ENCODE results near the gene NSUN4.

Gene NSUN4

GRCh38 chr1:46379996-46380395 lies 39.4 kb downstream of the NSUN4 start:
- TF ChIP-seq POLR2AphosphoS5 (IDR thresholded peaks at IDR 0.05; ENCODE audit: low read depth, low read length): no peak
- no peak for TF ChIP-seq POLR2A (IDR thresholded peaks at IDR 0.05; ENCODE audit: low read depth, low read length)
- no peak for TF ChIP-seq TAF1 (IDR thresholded peaks at IDR 0.05; ENCODE audit: borderline replicate concordance, low read depth, low read length)
- no peak for DNase-seq (ENCODE audit: insufficient read length)
- FAIRE-seq: no peak

- TF ChIP-seq POLR2A (IDR thresholded peaks at IDR 0.05; ENCODE audit: low read depth, low read length) (no peak), POLR2AphosphoS5 (IDR thresholded peaks at IDR 0.05; ENCODE audit: low read depth, low read length) (no peak), TAF1 (IDR thresholded peaks at IDR 0.05; ENCODE audit: borderline replicate concordance, low read depth, low read length) (no peak)
- FAIRE-seq (no peak), DNase-seq (ENCODE audit: insufficient read length) (no peak)
Observed at GRCh38 chr1:46380508-46380907, 39.9 kb downstream of the NSUN4 start.

GRCh38 chr1:46393510-46393909 lies 52.9 kb downstream of the NSUN4 start:
- DNase-seq (ENCODE audit: insufficient read length) (no peak), FAIRE-seq (no peak)
- no peak for TF ChIP-seq POLR2AphosphoS5 (IDR thresholded peaks at IDR 0.05; ENCODE audit: low read depth, low read length)
- no peak for TF ChIP-seq POLR2A (IDR thresholded peaks at IDR 0.05; ENCODE audit: low read depth, low read length)
- no peak for TF ChIP-seq TAF1 (IDR thresholded peaks at IDR 0.05; ENCODE audit: borderline replicate concordance, low read depth, low read length)

DNA sequence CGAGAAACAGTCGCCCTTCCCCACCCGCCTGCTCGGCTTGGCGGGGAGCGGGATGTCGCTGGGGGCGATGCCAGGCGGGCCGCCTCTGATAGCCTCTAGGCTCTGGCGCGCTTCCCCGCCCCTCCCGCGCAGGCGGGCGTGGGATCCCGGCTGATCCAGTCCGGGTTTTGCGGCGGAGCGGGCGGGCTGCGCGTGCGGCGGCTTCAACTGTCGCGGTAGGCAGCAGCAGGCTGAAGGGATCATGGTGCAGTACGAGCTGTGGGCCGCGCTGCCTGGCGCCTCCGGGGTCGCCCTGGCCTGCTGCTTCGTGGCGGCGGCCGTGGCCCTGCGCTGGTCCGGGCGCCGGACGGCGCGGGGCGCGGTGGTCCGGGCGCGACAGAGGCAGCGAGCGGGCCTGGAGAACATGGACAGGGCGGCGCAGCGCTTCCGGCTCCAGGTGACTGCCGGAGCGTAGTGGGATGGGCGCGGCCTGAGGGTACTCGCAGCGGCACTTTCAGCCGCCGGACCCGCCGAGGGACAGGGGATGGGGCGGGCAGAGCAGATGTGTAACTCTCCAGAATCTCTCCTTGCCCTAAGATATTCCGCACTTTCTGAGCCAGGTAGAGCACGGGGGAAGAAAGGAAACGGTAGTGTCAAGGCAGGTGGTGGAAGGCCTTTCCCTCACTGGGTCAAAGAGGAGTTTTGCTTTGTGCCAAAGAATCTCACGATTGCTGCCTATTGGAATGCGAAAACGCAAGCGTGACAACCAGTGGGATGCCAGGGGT lies 53.7 kb downstream of the NSUN4 start, which contains the start of gene FAAH:
FAAH (plus strand) TSS at position 210 of the 764 bp plus-strand sequence; CDS start at position 242, 32 bp downstream.
- DNase-seq (ENCODE audit: insufficient read length) (no peak), FAIRE-seq (no peak)
- TF ChIP-seq TAF1 (IDR thresholded peaks at IDR 0.05; ENCODE audit: borderline replicate concordance, low read depth, low read length) (no peak), POLR2AphosphoS5 (IDR thresholded peaks at IDR 0.05; ENCODE audit: low read depth, low read length) (no peak), POLR2A (IDR thresholded peaks at IDR 0.05; ENCODE audit: low read depth, low read length) (no peak)

GRCh38 chr1:46394872-46395465 lies 54.4 kb downstream of the NSUN4 start:
- DNase-seq (ENCODE audit: insufficient read length): no peak
- no peak for FAIRE-seq
- no peak for TF ChIP-seq POLR2A (IDR thresholded peaks at IDR 0.05; ENCODE audit: low read depth, low read length)
- no peak for TF ChIP-seq TAF1 (IDR thresholded peaks at IDR 0.05; ENCODE audit: borderline replicate concordance, low read depth, low read length)
- TF ChIP-seq POLR2AphosphoS5 (IDR thresholded peaks at IDR 0.05; ENCODE audit: low read depth, low read length): no peak

- no peak for FAIRE-seq
- TF ChIP-seq POLR2A (IDR thresholded peaks at IDR 0.05; ENCODE audit: low read depth, low read length): no peak
- no peak for DNase-seq (ENCODE audit: insufficient read length)
Observed at GRCh38 chr1:46396441-46397398, 56.1 kb downstream of the NSUN4 start.

DNA sequence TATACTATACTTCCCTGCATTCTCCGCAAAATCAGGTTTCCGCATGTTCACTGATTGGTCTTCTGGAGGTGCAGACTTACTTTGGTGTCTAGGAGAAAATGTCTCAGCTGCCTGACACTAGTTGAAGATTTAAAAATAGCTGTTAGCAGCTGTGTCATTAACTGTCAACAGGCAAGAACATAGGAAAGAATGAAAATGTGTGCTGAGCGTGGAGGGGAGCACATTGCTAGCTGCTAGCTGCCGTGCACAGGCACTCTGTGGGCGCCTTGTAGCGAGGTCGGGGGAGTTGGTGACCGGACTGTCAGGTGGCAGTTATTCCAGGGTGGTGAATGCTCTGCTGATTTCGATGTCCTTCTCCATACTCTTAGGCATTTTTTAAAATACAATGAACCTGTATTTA lies 58.7 kb downstream of the NSUN4 start:
- FAIRE-seq (no peak), DNase-seq (ENCODE audit: insufficient read length) (no peak)
- no peak for TF ChIP-seq POLR2A (IDR thresholded peaks at IDR 0.05; ENCODE audit: low read depth, low read length)
- no peak for TF ChIP-seq POLR2AphosphoS5 (IDR thresholded peaks at IDR 0.05; ENCODE audit: low read depth, low read length)
- no peak for TF ChIP-seq TAF1 (IDR thresholded peaks at IDR 0.05; ENCODE audit: borderline replicate concordance, low read depth, low read length)

DNA sequence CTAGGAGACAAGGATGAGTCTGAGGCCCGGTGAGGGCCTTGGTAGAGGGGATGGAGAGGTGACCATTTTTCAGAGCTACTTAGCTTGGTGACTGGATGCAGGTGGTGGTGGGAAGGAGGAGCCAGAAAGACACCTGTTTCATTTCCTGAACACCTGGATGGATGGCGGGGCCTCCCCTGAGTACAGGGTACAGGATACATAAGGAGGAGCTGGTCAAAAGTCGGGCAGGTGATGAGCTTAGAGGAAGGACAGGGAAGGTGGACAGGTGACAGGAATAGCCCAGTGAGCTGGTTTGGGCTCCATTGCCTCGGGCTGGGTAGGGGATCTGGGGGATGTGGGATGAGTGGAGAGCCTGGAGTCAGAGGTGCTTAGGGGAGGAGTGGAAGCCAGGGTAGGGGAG lies 59.8 kb downstream of the NSUN4 start:
- TF ChIP-seq POLR2A (IDR thresholded peaks at IDR 0.05; ENCODE audit: low read depth, low read length) (no peak), POLR2AphosphoS5 (IDR thresholded peaks at IDR 0.05; ENCODE audit: low read depth, low read length) (no peak), TAF1 (IDR thresholded peaks at IDR 0.05; ENCODE audit: borderline replicate concordance, low read depth, low read length) (no peak)
- DNase-seq (ENCODE audit: insufficient read length) (no peak), FAIRE-seq (no peak)

DNA sequence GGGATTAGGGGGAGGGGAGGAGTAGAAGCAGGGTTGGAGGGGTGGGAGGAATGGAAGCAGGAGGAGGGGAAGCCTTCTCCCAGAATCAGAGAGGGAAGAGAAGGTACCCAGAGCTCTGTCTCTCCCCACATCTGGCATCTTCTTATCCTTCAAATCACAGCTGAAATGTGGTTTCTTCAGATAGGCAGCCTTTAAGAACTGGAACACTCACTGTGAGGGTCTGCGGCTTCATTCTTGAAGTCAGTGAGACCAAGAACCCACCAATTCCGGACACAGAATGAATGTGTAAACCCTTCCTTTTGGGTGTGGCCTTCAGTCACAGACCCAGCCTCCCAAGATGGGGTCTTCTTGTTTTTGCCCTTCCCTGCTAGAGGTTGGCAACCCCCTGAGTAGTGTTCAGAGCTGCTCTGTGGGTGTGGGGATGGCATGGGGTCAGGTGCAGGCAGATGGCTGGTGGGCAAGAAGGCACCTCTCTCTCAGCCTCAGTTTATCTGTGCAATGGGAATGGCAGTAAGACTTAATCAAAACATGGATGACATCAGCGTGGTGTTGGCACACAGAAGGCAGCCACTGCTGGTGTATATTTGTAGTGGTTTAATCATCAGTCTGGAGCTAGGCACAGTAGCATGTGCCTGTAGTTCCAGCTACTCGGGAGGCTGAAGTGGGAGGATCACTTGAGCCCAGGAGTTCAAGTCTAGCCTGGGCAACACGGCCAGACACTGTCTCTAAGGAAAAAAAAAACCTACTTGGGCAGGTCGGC lies 60.7 kb downstream of the NSUN4 start:
- TF ChIP-seq POLR2A (IDR thresholded peaks at IDR 0.05; ENCODE audit: low read depth, low read length) (no peak), TAF1 (IDR thresholded peaks at IDR 0.05; ENCODE audit: borderline replicate concordance, low read depth, low read length) (no peak), POLR2AphosphoS5 (IDR thresholded peaks at IDR 0.05; ENCODE audit: low read depth, low read length) (no peak)
- FAIRE-seq (no peak), DNase-seq (ENCODE audit: insufficient read length) (no peak)

GRCh38 chr1:46401964-46402626 lies 61.5 kb downstream of the NSUN4 start:
- FAIRE-seq (no peak), DNase-seq (ENCODE audit: insufficient read length) (no peak)
- TF ChIP-seq POLR2A (IDR thresholded peaks at IDR 0.05; ENCODE audit: low read depth, low read length) (no peak), POLR2AphosphoS5 (IDR thresholded peaks at IDR 0.05; ENCODE audit: low read depth, low read length) (no peak), TAF1 (IDR thresholded peaks at IDR 0.05; ENCODE audit: borderline replicate concordance, low read depth, low read length) (no peak)
